Common myeloid progenitor, CD34-positive (primary cell): ENCODE data around the gene SDCCAG8.

Experiments used
- CTCF ChIA-PET: fragments of 350-600 bp; sonication (Branson Sonifier 250); formaldehyde crosslinking; loops from one replicate; lab custom pipeline; 2021; ENCODE audit warnings: antibody characterized with exemption; lab: Charles Lee
- POLR2A ChIA-PET: fragments of 350-600 bp; sonication (Branson Sonifier 250); formaldehyde crosslinking; loops from one replicate; lab custom pipeline; 2021; ENCODE audit warnings: antibody characterized with exemption; lab: Charles Lee
- DNase-seq, 3 donors: peaks; one replicate each; pipeline versions ENCODE4 v3.0.0 to v3.0.0-alpha.2; 2013
- H3K27ac ChIP-seq, 2 experiments: 1 replicate in 1 of 2; 2 replicates in 1 of 2; pipeline ENCODE4 v1.7.0; 2013; ENCODE audit warnings: inconsistent platforms in 2 of 2, low read length in 2 of 2, mild to moderate bottlenecking in 2 of 2, low read depth in 1 of 2, moderate library complexity in 1 of 2; ENCODE audit not compliant: severe bottlenecking in 2 of 2, insufficient read depth in 1 of 2, poor library complexity in 1 of 2
- H3K27me3 ChIP-seq, 5 experiments: replicated peaks in 2 of 5; 1 replicate in 3 of 5; 2 replicates in 2 of 5; pipeline versions ENCODE4 v1.6.1 to v1.7.0; 2013; ENCODE audit warnings: low read length in 4 of 5, mild to moderate bottlenecking in 2 of 5, moderate library complexity in 2 of 5, inconsistent platforms in 1 of 5; ENCODE audit not compliant: insufficient read depth in 5 of 5, control insufficient read depth in 4 of 5
- H3K36me3 ChIP-seq, 4 experiments: 1 replicate in 2 of 4; 2 replicates in 2 of 4; pipeline versions ENCODE4 v1.6.1 to v1.7.0; 2013; ENCODE audit warnings: low read length in 3 of 4, control low read depth in 1 of 4, mild to moderate bottlenecking in 1 of 4; ENCODE audit not compliant: control insufficient read depth in 4 of 4, insufficient read depth in 4 of 4
- H3K4me1 ChIP-seq, 4 experiments: 1 replicate in 3 of 4; 2 replicates in 1 of 4; pipeline versions ENCODE4 v1.6.1 to v1.7.1; 2013; ENCODE audit warnings: low read length in 3 of 4, mild to moderate bottlenecking in 3 of 4, control low read depth in 1 of 4, inconsistent platforms in 1 of 4, moderate library complexity in 1 of 4; ENCODE audit not compliant: control insufficient read depth in 4 of 4, insufficient read depth in 4 of 4; ENCODE audit errors: control extremely low read depth in 1 of 4
- H3K4me3 ChIP-seq, 7 experiments: 1 replicate in 4 of 7; 2 replicates in 3 of 7; pipeline versions ENCODE4 v1.5.1 to v1.7.0; 2013; ENCODE audit warnings: mild to moderate bottlenecking in 7 of 7, low read length in 6 of 7, moderate library complexity in 6 of 7, inconsistent platforms in 2 of 7, low read depth in 2 of 7, control low read depth in 1 of 7; ENCODE audit not compliant: insufficient read depth in 4 of 7, control insufficient read depth in 1 of 7; ENCODE audit errors: extremely low read depth in 1 of 7
- H3K9me3 ChIP-seq, 5 experiments: 1 replicate in 4 of 5; 2 replicates in 1 of 5; pipeline versions ENCODE4 v1.6.1 to v1.7.1; 2013; ENCODE audit warnings: low read length in 4 of 5, mild to moderate bottlenecking in 2 of 5, inconsistent platforms in 1 of 5, low read depth in 1 of 5, moderate library complexity in 1 of 5; ENCODE audit not compliant: control insufficient read depth in 4 of 5, insufficient read depth in 2 of 5; ENCODE audit errors: control extremely low read depth in 1 of 5
- WGBS: methylation state at CpG from one replicate; pipeline ENCODE4 v1.1.5; 2013; ENCODE audit not compliant: insufficient coverage; 5-methylcytosine and 5-hydroxymethylcytosine counted together

SDCCAG8 gene

DNA sequence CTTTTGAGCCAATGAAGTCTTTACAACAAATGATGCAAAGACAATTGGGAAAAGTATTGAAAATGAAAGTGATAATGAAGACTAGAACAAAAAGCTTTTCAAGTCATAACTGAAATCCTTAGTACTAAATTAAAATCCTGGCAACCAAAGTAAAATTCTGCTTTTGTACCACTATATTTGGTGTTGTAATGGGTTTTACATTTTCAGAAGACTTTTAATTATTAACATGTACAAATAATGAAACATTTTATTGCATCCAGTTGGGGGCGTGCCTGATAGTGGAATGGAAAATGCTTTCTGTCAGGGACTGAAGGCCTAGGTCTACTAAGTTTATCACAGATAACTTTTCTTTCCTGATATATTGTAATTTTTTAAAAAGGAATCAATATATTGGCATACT is 89.4 kb downstream of the SDCCAG8 start:
- no peak overlapping the region for H3K4me3 ChIP-seq
- peak; percentile 3 to 31 (median 27) for DNase-seq
- ChIA-PET CTCF (interaction anchor here (2.0 to 4.1 kb wide), 2 partner anchors 64 to 927 kb away, joined by 8 to 49 read pairs; no protein-coding TSS in a partner anchor), POLR2A (no interaction called here)
- no peak overlapping the region for H3K27ac ChIP-seq
- H3K36me3 ChIP-seq, result peaks cover 8 to 48% (median 19%) of the 10 kb centered on the region in 4 experiments
- H3K4me1 ChIP-seq, result no peaks in the 10 kb centered on the region
- H3K27me3 ChIP-seq, result no peaks in the 10 kb centered on the region
- WGBS, result no CpG with 5 or more reads among the region's 1 CpG
- no peaks in the 10 kb centered on the region for H3K9me3 ChIP-seq

- 100% methylated on average over 1 of the region's 3 CpGs for WGBS
- no peak overlapping the region for H3K27ac ChIP-seq
- CTCF ChIA-PET, result interaction anchor here (1.0 to 4.1 kb wide), 2 partner anchors 63 to 66 kb away, joined by 3 to 49 read pairs; no protein-coding TSS in a partner anchor
- no peaks in the 10 kb centered on the region for H3K9me3 ChIP-seq
- POLR2A ChIA-PET, result no interaction called here
- peaks cover 8 to 50% (median 18%) of the 10 kb centered on the region in 4 experiments for H3K36me3 ChIP-seq
- H3K27me3 ChIP-seq, result no peaks in the 10 kb centered on the region
- no peak overlapping the region for H3K4me3 ChIP-seq
- no peak for DNase-seq
- no peaks in the 10 kb centered on the region for H3K4me1 ChIP-seq
Observed at GRCh38 chr1:243346016-243346415, 90.2 kb downstream of the SDCCAG8 start.

DNA sequence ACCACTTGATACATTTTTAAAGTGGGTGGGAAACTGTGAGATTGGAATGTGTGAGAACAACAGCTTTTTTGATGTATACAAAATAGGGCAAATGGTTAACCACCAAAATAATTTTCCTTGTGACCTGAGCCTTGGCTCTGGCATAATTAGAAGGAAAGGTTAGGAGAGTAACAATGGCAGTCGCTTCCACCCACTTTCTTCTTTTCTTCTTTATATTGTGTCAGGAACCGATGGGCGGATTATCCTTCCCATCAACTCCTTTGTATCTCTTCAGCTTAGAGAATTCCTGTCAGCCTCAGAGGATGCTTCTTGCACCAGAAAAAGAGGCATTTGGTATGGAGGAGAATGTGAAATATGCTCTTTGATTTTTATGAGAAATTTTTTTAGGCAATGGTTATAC is 90.6 kb downstream of the SDCCAG8 start:
- H3K27me3 ChIP-seq, result no peaks in the 10 kb centered on the region
- 100% methylated on average over 1 of the region's 3 CpGs for WGBS
- ChIA-PET POLR2A (no interaction called here), CTCF (interaction anchor here (1.0 kb wide), 1 partner anchor 65 kb away, joined by 3 read pairs; no protein-coding TSS in a partner anchor)
- DNase-seq, result no peak
- H3K9me3 ChIP-seq, result no peaks in the 10 kb centered on the region
- H3K4me3 ChIP-seq, result no peak overlapping the region
- no peak overlapping the region for H3K27ac ChIP-seq
- no peaks in the 10 kb centered on the region for H3K4me1 ChIP-seq
- H3K36me3 ChIP-seq, result peaks cover 9 to 50% (median 20%) of the 10 kb centered on the region in 4 experiments

DNA sequence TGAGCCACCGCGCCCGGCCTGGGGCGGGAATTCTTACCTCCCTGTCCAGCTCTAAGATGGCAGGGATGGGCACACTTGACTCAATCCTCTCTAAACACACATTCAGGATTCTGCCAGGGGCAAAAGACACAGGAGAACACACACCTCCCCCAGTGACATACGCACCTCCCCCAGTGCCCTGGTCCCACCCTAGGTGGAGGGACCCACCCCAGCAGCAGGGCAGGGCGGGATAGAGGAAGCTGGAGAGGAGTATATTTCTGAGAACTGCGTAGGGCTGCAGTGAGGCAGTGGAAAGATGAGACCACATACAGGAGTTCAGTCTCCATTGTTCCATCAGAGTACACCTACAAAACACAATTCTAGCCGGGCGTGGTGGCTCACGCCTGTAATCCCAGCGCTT is 92.5 kb downstream of the SDCCAG8 start:
- POLR2A ChIA-PET, result no interaction called here
- DNase-seq, result no peak

DNA sequence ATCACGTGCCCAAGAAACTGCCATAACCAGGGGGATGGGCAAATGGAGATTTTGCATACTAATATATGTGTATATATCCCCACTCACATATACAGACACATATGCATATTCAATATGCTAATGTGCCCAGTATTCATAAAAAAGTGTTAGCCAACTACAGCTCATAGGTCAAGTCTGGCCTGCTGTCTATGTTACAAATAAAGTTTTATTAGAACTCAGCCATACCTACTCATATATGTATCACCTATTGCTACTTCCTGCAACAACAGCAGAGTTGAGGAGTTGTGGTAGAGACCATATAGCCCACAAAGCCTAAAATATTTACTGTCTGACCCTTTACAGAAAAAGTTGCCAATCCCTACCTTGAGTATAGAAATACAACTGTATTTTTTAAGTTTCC is 93.3 kb downstream of the SDCCAG8 start:
- peaks cover 9 to 42% (median 19%) of the 10 kb centered on the region in 4 experiments for H3K36me3 ChIP-seq
- ChIA-PET CTCF (interaction anchor here (2.4 kb wide), 1 partner anchor 60 kb away, joined by 7 read pairs; no protein-coding TSS in a partner anchor), POLR2A (interaction anchor here (0.6 kb wide), 1 partner anchor 22 kb away, joined by 4 read pairs; no protein-coding TSS in a partner anchor)
- H3K27ac ChIP-seq, result no peak overlapping the region
- WGBS, result no CpG with 5 or more reads among the region's 1 CpG
- peaks cover 0 to 6% (median 1%) of the 10 kb centered on the region in 4 experiments for H3K4me1 ChIP-seq
- H3K27me3 ChIP-seq, result no peaks in the 10 kb centered on the region
- no peak for DNase-seq
- no peaks in the 10 kb centered on the region for H3K9me3 ChIP-seq
- no peak overlapping the region for H3K4me3 ChIP-seq

More for the DNA sequence above, 92.5 kb downstream of the SDCCAG8 start:
- Histone ChIP-seq H3K36me3 (peaks cover 9 to 42% (median 19%) of the 10 kb centered on the region in 4 experiments), H3K27me3 (no peaks in the 10 kb centered on the region), H3K4me1 (no peaks in the 10 kb centered on the region), H3K4me3 (no peak overlapping the region), H3K27ac (no peak overlapping the region), H3K9me3 (no peaks in the 10 kb centered on the region)
- 96% methylated on average over 4 of the region's 11 CpGs for WGBS
- CTCF ChIA-PET, result interaction anchor here (0.6 to 2.4 kb wide), 2 partner anchors 61 to 96 kb away, joined by 3 to 7 read pairs; no protein-coding TSS in a partner anchor

DNA sequence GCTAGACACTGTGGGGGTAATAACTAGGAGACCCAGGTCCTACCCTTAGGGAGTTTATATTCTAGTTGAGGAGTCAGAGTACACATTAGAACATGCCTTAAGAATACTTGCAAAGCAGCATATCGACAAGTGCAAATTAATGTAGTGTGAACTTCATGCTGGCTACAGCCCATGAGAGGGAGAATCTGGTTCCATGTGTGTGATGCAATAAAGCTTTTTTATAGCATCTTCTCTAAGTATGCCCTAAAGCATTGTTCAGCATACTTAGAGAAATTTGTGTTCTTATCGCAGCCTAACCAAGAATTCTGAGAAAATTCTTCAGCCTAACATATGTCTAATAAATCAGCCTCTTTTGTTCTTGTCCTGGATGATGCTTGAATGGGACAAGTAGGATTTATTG is 95.5 kb downstream of the SDCCAG8 start:
- 100% methylated on average over 1 of the region's 2 CpGs for WGBS
- CTCF ChIA-PET, result interaction anchor here (1.4 to 1.5 kb wide), 2 partner anchors 14 to 39 kb away, joined by 3 to 5 read pairs; no protein-coding TSS in a partner anchor
- H3K36me3 ChIP-seq, result peaks cover 6 to 29% (median 18%) of the 10 kb centered on the region in 4 experiments

GRCh38 chr1:243354511-243355153 is 98.8 kb downstream of the SDCCAG8 start:
- peak overlapping the region; percentile 43 to 77 for H3K27ac ChIP-seq
- ChIA-PET POLR2A (interaction anchor here (0.6 kb wide), 1 partner anchor 90 kb away, joined by 4 read pairs; no protein-coding TSS in a partner anchor), CTCF (interaction anchor here (0.7 to 1.9 kb wide), 5 partner anchors 8 to 64 kb away, joined by 3 to 6 read pairs (median 3); no protein-coding TSS in a partner anchor)
- H3K4me1 ChIP-seq, result peaks cover 0 to 14% (median 3%) of the 10 kb centered on the region in 4 experiments
- no peaks in the 10 kb centered on the region for H3K27me3 ChIP-seq
- peak; percentile 43 to 70 (median 60) for DNase-seq
- WGBS, result 16% methylated on average over 2 of the region's 4 CpGs
- peaks cover 6 to 32% (median 10%) of the 10 kb centered on the region in 4 experiments for H3K36me3 ChIP-seq
- H3K9me3 ChIP-seq, result no peaks in the 10 kb centered on the region
- H3K4me3 ChIP-seq, result peak overlapping the region in 6 of 7 experiments; percentile 9 to 81 (median 63)

More for the DNA sequence above, 95.5 kb downstream of the SDCCAG8 start:
- POLR2A ChIA-PET, result no interaction called here
- Histone ChIP-seq H3K4me1 (peaks cover 0 to 14% (median 3%) of the 10 kb centered on the region in 4 experiments), H3K27me3 (no peaks in the 10 kb centered on the region), H3K4me3 (no peak overlapping the region), H3K9me3 (no peaks in the 10 kb centered on the region), H3K27ac (no peak overlapping the region)
- no peak for DNase-seq
